Stimulated activated CD4-positive, alpha-beta T cell treated with anti-CD3 and anti-CD28 coated beads, Interleukin-1b, Interleukin-23, amount 100 ng/mL, for 48 hours (primary cell): ENCODE results near the gene GMDS.
"Not testable (repeated sequence)": the region's sequence is repeated elsewhere in the genome, so short reads cannot be mapped to it uniquely, and the experiment has no call there.

ENCODE experiments used
- DNase-seq: peaks from one replicate; pipeline ENCODE4 v3.0.0-alpha.2; 2020

GMDS gene

GRCh38 chr6:1849691-1850090, 395.7 kb downstream of the GMDS start:
- no peak for DNase-seq

- no peak for DNase-seq
These were observed 396.7 kb downstream of the GMDS start for GRCh38 chr6:1848752-1849151.

- no peak for DNase-seq
These were observed 398.8 kb downstream of the GMDS start for GRCh38 chr6:1846611-1847010.

GRCh38 chr6:1845543-1845942, 399.9 kb downstream of the GMDS start:
- not testable (repeated sequence) for DNase-seq

- no peak for DNase-seq
These were observed 403.1 kb downstream of the GMDS start for GRCh38 chr6:1842334-1842733.

GRCh38 chr6:1841136-1841535, 404.3 kb downstream of the GMDS start:
- no peak for DNase-seq

- DNase-seq = no peak
These were observed 404.8 kb downstream of the GMDS start for GRCh38 chr6:1840491-1841121.

- no peak for DNase-seq
These were observed 406.0 kb downstream of the GMDS start for GRCh38 chr6:1839361-1839760.

GRCh38 chr6:1838604-1839213, 406.7 kb downstream of the GMDS start:
- no peak for DNase-seq

- no peak for DNase-seq
These were observed 407.6 kb downstream of the GMDS start for GRCh38 chr6:1837826-1838225.

GRCh38 chr6:1836690-1837089, 408.7 kb downstream of the GMDS start:
- no peak for DNase-seq

GRCh38 chr6:1834646-1835516, 410.5 kb downstream of the GMDS start:
- DNase-seq = no peak

- no peak for DNase-seq
These were observed 411.2 kb downstream of the GMDS start for GRCh38 chr6:1834207-1834606.

- DNase-seq = no peak
These were observed 412.3 kb downstream of the GMDS start for GRCh38 chr6:1832844-1833787.

- DNase-seq = no peak
These were observed 413.0 kb downstream of the GMDS start for GRCh38 chr6:1832358-1832757.

- DNase-seq = no peak
These were observed 417.2 kb downstream of the GMDS start for GRCh38 chr6:1827984-1828793.

- no peak for DNase-seq
These were observed 419.5 kb downstream of the GMDS start for GRCh38 chr6:1825926-1826325.

GRCh38 chr6:1825277-1825676, 420.1 kb downstream of the GMDS start:
- DNase-seq = no peak

- DNase-seq = no peak
These were observed 423.8 kb downstream of the GMDS start for GRCh38 chr6:1821513-1822183.

GRCh38 chr6:1821164-1821512, 424.3 kb downstream of the GMDS start:
- no peak for DNase-seq

GRCh38 chr6:1820714-1821113, 424.7 kb downstream of the GMDS start:
- DNase-seq = no peak

- no peak for DNase-seq
These were observed 425.2 kb downstream of the GMDS start for GRCh38 chr6:1820165-1820564.
